Muscle of back (tissue), 11 donors: ENCODE measurements around the gene TMEM44. TPM values are rescaled to one million over a fixed set of nuclear protein-coding genes. Genes with fewer than 3 reads are reported as not detected.

Source experiments
- DNase-seq, 3 donors: peaks; one replicate each; pipeline versions ENCODE4 v3.0.0 to v3.0.0-alpha.2; 2013
- polyA plus RNA-seq, 10 donors: library from polyadenylated mRNA; unstranded; fragments of 120-200 nt; gene quantifications; one replicate each; pipeline ENCODE4 v1.2.1, GENCODE V29; 2013; ENCODE audit not compliant: insufficient read length in 10 of 10

TMEM44 gene
- polyA plus RNA-seq, 10 donors, result 16.4 to 32.4 (median 21.4) TPM

GRCh38 chr3:194584320-194584776 is 48.9 kb downstream of the TMEM44 start:
- DNase-seq, result no peak

DNA sequence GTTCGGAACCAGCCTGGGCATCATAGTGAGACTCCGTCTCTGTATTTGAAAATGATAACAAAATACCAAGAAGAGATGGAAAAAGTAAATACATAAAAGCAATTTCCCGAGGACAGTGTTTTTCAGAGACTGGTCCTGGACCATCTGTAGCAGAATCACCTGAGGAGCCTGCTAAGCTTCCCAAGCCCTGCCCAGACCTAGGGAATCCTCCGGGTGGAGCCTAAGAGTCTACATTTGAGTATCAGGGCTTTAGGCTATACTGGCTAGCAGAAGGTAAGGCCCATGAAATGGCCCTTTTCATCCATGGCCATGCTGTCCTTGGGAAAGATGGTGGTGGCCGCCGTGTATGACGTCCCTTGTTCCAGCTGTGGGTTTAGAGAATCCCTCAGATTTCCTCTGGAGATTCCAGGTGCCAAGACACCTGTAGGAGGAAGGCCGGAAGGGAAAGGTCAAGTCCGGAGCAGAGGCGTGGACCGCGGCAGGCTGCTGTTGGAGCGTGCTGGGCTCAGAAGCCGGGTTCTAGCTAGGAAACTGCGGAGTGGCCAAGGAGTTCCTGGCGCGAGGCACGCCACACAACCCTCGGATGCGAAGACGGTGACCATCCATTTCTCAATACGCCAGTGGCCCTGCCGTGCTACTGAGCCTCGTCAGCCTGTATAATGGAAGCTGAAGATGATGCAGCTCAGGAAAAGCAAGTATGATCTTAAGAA is 50.9 kb downstream of the TMEM44 start:
- no peak for DNase-seq

GRCh38 chr3:194579091-194579606 is 54.1 kb downstream of the TMEM44 start:
- DNase-seq, result no peak

DNA sequence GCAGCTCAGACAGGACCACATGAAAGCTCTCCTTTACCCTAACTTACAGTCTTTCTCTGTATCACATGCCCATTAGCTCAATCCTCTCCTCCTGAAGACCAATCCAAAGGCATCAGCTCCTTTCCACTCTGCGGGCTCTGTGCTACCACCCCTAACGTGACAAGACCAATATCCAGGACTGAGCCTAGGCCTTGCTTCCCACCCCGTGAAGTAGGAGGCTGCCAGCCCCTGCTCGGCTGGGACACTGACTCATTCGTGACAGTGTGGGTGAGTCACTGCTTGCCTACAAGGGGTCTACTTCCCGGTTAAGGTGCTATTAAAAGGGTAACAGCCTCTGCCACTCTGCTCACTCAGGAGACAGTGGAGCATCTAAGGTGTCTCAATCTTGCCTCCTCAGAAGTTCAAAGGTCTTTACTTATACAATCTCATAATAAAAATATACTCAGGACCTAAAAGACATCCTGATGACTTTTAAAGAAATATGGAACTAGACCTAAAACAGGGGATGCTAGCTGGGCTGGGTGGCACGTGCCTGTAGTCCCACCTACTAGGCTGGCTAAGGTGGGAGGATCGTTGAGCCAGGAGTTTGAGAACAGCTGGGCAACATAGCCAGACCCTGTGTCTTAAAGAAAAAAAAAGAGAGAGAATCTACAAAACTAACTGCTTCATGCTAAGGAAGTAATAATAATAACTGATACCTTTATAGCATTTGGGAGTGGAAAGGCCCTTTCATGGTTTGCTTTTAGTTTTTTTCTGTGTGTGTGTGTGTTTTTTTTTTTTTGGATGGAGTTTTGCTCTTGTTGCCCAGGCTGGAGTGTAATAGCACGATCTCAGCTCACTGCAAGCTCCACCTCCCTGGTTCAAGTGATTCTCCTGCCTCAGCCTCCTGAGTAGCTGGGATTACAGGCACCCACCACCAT is 55.0 kb downstream of the TMEM44 start:
- peak in 1 of 3 donors; percentile 71 for DNase-seq

DNA sequence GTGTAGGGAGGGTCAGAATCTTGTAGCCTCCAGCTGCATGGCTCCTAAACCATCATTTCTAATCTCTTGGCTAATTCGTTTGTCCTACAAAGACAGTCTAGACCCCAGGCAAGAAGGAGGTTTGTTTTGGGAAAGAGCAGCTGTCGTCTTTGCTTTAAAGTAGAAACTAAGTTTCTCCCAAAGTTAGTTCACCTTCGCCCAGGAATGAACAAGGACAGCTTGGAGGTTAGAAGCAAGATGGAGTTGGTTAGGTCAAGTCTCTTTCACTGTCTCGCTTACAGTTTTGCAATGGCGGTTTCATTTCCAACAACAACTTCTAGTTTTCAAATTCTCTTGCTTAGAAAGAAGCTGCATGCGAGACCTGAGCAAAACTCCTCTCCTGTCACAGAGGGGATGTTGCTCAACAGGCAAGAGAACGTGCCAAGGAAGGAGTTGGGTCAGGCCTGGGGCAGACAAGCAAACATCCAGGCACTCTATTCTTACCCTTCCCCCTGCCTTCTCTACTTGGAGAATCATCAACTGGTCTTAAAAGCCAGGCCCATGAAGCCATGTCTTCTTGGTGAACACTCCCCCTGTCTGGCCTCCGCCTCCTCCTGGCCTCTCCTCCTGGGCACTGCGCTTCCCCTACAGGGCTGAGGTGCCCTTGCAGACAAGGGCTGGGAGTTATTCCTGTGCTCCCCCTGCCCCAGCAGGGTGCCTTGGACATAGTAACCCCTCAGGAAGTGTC is 57.6 kb downstream of the TMEM44 start:
- no peak for DNase-seq

- DNase-seq, result no peak
Observed at GRCh38 chr3:194574639-194575483, 58.4 kb downstream of the TMEM44 start.

DNA sequence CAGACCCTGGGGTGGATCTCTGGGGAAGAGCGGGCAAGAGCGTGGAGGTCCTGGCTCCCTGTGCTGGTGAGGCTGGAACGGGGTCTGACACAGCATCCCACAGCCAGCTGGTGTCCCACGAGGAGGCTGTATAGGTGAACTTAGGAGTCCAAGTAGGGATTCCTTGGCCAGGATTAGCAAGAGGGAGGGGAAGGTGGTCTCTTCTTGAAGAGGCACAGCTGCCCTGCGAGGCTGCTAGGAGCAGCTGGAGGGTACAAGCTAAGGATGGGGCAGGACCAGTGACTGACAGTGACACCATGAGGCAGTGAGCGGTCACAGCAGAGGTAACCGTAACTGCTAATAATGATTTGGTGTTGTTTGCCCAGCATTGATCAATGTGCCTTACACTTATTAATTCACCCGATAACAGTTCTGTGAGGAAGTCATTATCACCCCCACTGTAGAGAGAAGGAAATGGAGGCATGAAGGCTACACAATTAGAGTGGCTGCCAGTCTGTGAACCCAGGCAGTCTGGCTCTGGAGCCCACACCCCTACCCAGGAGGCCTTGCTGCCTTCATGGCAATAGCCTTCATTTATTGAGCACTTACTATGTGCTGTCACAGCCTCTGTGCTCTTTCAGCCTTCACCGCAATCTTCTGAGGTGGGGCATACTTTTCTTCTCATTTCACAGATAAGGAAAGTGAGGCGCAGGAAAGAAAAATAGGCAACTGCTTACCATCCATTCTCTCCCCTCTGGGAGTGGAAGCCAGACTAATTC is 59.4 kb downstream of the TMEM44 start:
- peak in 1 of 3 donors; percentile 36 for DNase-seq

- DNase-seq, result no peak
Observed at GRCh38 chr3:194572944-194573491, 60.2 kb downstream of the TMEM44 start.

- peak in 2 of 3 donors; percentile 41 to 88 for DNase-seq
Observed at GRCh38 chr3:194572143-194572789, 61.0 kb downstream of the TMEM44 start.

DNA sequence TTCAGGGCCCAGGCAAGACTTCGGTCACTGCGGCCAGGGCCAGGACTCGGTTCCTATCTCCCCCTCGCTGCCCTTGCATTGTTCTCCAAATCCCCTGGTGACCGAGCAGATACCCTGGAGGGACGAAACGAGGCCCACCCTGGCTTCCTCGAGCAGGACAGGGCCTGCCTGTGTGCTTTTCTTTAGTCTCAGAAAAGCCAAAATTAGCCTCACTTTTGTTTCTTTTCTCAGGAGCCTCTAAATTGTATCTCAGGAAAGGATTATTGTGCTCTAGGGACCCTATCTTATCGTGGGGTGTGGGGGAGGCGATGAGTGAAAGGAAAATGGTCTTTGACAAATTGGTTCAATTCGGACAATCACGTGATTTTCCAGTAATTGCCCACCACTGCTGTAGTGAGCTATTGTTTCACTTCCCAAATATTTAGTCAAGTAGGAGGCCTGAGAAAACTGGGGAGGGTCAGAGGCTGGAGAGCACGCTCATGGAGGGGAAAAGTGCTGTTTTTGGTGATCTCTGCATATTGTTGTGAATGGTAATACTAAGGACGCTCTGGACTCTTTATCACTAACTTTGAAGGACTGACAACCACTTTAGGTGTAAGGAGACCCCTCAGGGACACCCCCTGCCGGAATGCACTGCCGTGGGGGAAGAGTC is 61.6 kb downstream of the TMEM44 start:
- peak in 1 of 3 donors; percentile 24 for DNase-seq

DNA sequence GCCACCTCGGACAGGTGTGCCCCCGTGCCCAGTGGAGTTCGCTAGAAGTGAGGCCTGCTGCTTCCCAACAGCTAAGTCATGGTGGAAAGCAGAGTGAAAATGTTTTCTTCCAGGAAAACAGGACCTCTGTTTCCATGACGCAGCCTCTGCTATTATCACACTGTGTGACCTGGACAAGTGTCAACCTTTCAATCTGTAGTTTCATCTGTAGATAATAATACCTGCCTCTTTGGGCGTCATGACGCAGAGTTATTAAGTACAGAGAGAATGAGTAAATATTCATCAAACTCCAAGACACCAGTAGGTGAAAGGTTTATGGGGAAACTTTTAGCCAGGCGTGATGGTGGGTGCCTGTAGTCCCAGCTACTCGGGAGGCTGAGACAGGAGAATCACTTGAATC is 62.3 kb downstream of the TMEM44 start:
- DNase-seq, result no peak

DNA sequence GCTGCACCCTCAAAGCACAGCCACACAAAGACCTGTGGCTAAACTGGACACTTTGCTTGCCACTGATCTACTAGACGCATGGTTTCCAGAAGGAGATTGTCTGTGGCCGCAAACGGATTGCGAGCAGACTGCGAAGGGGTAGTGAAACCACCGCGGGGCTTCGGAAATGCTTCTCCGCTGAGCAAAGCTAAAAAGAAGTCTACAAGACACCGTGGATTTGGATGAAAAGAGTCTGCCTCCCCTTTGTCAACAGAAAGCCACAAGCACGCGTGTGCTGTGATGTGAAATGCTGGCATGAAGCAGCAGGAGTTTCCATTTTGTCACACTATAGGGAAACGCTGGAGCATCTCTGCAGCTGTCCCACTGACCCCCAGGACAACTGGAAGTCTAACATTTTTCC is 63.0 kb downstream of the TMEM44 start:
- DNase-seq, result peak in 1 of 3 donors; percentile 32

- DNase-seq, result no peak
Observed at GRCh38 chr3:194569252-194569651, 64.0 kb downstream of the TMEM44 start.

- peak in 1 of 3 donors; percentile 48 for DNase-seq
Observed at GRCh38 chr3:194565597-194566190, 67.5 kb downstream of the TMEM44 start.

DNA sequence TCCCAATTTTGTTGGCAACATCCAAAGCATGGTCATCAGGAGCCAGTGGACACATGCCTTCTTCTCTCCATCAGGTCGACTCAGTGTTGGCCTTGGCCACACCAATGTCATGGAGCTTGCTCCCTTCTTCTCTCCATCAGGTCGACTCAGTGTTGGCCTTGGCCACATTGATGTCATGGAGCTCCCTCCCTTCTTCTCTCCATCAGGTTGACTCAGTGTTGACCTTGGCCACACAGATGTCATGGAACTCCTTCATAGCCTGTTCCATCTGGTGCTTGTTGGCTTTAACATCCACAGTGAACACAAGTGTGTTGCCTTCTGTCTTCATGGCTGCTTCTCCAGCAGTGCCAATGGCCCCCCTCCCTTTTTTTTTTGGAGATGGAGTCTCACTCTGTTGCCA is 70.2 kb downstream of the TMEM44 start:
- no peak for DNase-seq

- DNase-seq, result peak in 1 of 3 donors; percentile 63
Observed at GRCh38 chr3:194561306-194561974, 71.8 kb downstream of the TMEM44 start.

- DNase-seq, result no peak
Observed at GRCh38 chr3:194560047-194560446, 73.2 kb downstream of the TMEM44 start.

GRCh38 chr3:194559530-194559929 is 73.7 kb downstream of the TMEM44 start:
- no peak for DNase-seq
